Activated CD8-positive, alpha-beta memory T cell treated with anti-CD3 and anti-CD28 coated beads for 24 hours (primary cell): ENCODE results near the gene ITPR3.

Source experiments
- DNase-seq: peaks from one replicate; pipeline ENCODE4 v3.0.0-alpha.2; 2020

ITPR3 gene

GRCh38 chr6:33688451-33689147 is 67.5 kb downstream of the ITPR3 start:
- no peak for DNase-seq

- no peak for DNase-seq
Measured at GRCh38 chr6:33689148-33689494, 68.0 kb downstream of the ITPR3 start.

- no peak for DNase-seq
Measured at GRCh38 chr6:33689879-33690278, 68.8 kb downstream of the ITPR3 start.

GRCh38 chr6:33690766-33691165 is 69.6 kb downstream of the ITPR3 start:
- no peak for DNase-seq

GRCh38 chr6:33691456-33692077 is 70.4 kb downstream of the ITPR3 start:
- DNase-seq = no peak

- DNase-seq = no peak
Measured at GRCh38 chr6:33692078-33692759, 71.1 kb downstream of the ITPR3 start.

- DNase-seq = peak; percentile 79
Measured at GRCh38 chr6:33692760-33693158, 71.6 kb downstream of the ITPR3 start.

GRCh38 chr6:33693186-33694105 is 72.3 kb downstream of the ITPR3 start:
- DNase-seq = no peak

- peak; percentile 81 for DNase-seq
Measured at GRCh38 chr6:33694401-33694931, 73.3 kb downstream of the ITPR3 start.

GRCh38 chr6:33694977-33695376 is 73.9 kb downstream of the ITPR3 start:
- no peak for DNase-seq

- no peak for DNase-seq
Measured at GRCh38 chr6:33695451-33695887, 74.3 kb downstream of the ITPR3 start.

GRCh38 chr6:33696076-33696475 is 75.0 kb downstream of the ITPR3 start:
- no peak for DNase-seq

GRCh38 chr6:33696548-33697518 is 75.7 kb downstream of the ITPR3 start:
- DNase-seq = no peak

GRCh38 chr6:33697845-33698244 is 76.7 kb downstream of the ITPR3 start:
- no peak for DNase-seq

- DNase-seq = no peak
Measured at GRCh38 chr6:33698494-33698893, 77.4 kb downstream of the ITPR3 start.

- DNase-seq = no peak
Measured at GRCh38 chr6:33699131-33699530, 78.0 kb downstream of the ITPR3 start.

GRCh38 chr6:33699739-33700138 is 78.6 kb downstream of the ITPR3 start:
- no peak for DNase-seq

GRCh38 chr6:33700391-33701050 is 79.4 kb downstream of the ITPR3 start:
- DNase-seq = peak; percentile 80

- no peak for DNase-seq
Measured at GRCh38 chr6:33702345-33702977, 81.3 kb downstream of the ITPR3 start.
